Heart right ventricle (tissue), 16 donors: ENCODE measurements around the gene SLC35B2. TPM values are rescaled to one million over a fixed set of nuclear protein-coding genes. Genes with fewer than 3 reads are reported as not detected.

Experiments used
- ATAC-seq, 8 donors: fragments of 200-7000 bp; cut with Tn5 transposase; one replicate each; pipeline ENCODE4 v1.9.1; 2020; ENCODE audit warnings: mild to moderate bottlenecking in 8 of 8, moderate library complexity in 8 of 8, moderate number of reproducible peaks in 1 of 8
- DNase-seq, 2 donors: peaks; one replicate each; pipeline ENCODE4 v3.0.0-alpha.2; 2020
- H3K27ac ChIP-seq, 10 donors: fragments of 200-600 bp; sonication (generic) in 2 of 10; one replicate each; pipeline versions ENCODE4 v1.5.0 to v1.8.0; 2020 to 2022; ENCODE audit warnings: mild to moderate bottlenecking in 3 of 10
- H3K27me3 ChIP-seq, 7 donors: fragments of 200-600 bp; one replicate each; pipeline ENCODE4 v1.8.0; 2021 to 2022; ENCODE audit warnings: mild to moderate bottlenecking in 2 of 7
- H3K36me3 ChIP-seq, 9 donors: fragments of 200-600 bp; sonication (generic) in 1 of 9; one replicate each; pipeline versions ENCODE4 v1.5.0 to v1.8.0; 2020 to 2022; ENCODE audit warnings: mild to moderate bottlenecking in 2 of 9
- H3K4me1 ChIP-seq, 9 donors: fragments of 200-600 bp; sonication (generic) in 1 of 9; one replicate each; pipeline versions ENCODE4 v1.5.0 to v1.8.0; 2020 to 2022; ENCODE audit warnings: mild to moderate bottlenecking in 4 of 9
- H3K4me3 ChIP-seq, 10 donors: fragments of 200-600 bp; sonication (generic) in 2 of 10; one replicate each; pipeline versions ENCODE4 v1.5.0 to v1.8.0; 2020 to 2022; ENCODE audit warnings: mild to moderate bottlenecking in 7 of 10, moderate library complexity in 2 of 10
- H3K9me3 ChIP-seq, 11 donors: fragments of 200-600 bp in 10 of 11; sonication (generic) in 2 of 11; one replicate each; pipeline versions ENCODE4 v1.5.0 to v1.8.0; 2013 to 2022; ENCODE audit warnings: mild to moderate bottlenecking in 2 of 11, control low read depth in 1 of 11, moderate library complexity in 1 of 11
- WGBS, 2 donors: extraction: QIAGEN DNeasy Blood & Tissue Kit; methylation state at CpG; one replicate each; pipeline ENCODE4 v1.1.7; 2013; ENCODE audit warnings: inconsistent platforms in 1 of 2; 5-methylcytosine and 5-hydroxymethylcytosine counted together
- intact Hi-C, 10 donors: fragments of 100-400 bp; cut with DNase I; formaldehyde crosslinking; loops; one replicate each; pipeline versions ENCODE4 v1.11.1 to v1.14.2; 2022
- long read RNA-seq, 3 donors: library from polyadenylated mRNA; unstranded; transcript quantifications; one replicate each; pipeline ENCODE4 v2.0.0, GENCODE V29; 2020 to 2021
- polyA plus RNA-seq, 2 donors: library from polyadenylated mRNA; stranded (reverse); fragments of 200-250 nt; gene quantifications; one replicate each; pipeline ENCODE4 v1.2.3, GENCODE V29; 2013
- total RNA-seq, 10 donors: library from RNA; stranded (reverse); fragmentation: NEBNext Ultra II Directional in 3 of 10; extraction: Animal tissue kit (Norgen Biotek cat#: 25700) in 3 of 10; gene quantifications; one replicate each; pipeline versions ENCODE4 v1.2.1 to v1.2.4, GENCODE V29; 2021 to 2023
- TF ChIP-seq, protein P1 (sequence below), 9 donors: fragments of 200-600 bp; sonication (generic) in 2 of 9; IDR thresholded peaks; one replicate each; pipeline versions ENCODE4 v1.5.0 to v1.8.0; 2021 to 2022; ENCODE audit warnings: antibody characterized with exemption in 9 of 9, mild to moderate bottlenecking in 5 of 9, moderate library complexity in 1 of 9
- donor health status: Arrhythmogenic right ventricular cardiomyopathy.
- donor health status: ischemic (EF 13 %, LVEDD 7.1; RV severe dilation, severe dysfunction).
- donor health status: healthy with polysubstance abuse.
- donor health status: DM: no; HTN: yes; CAD: no.
- donor health status: DM: no; HTN: no; CAD: no.
- donor health status: ischemic (EF 25% LVEDD 6.9; RV normal size, moderate dysfunction).
- donor health status: ischemic (EF 25% LVEDD 5.7; RV mildly dilated, moderate dysfunction).
- donor health status: healthy.
- donor health status: DM: yes; HTN: yes; CAD: no.
- donor health status: Ischemic cardiomyopathy.
- donor health status: ischemic (EF 35%, LVEDD 5.7; RV mildly dilated, moderate dysfunction).
- donor health status: nonischemic (EF 11% LVEDD 7.7; RV severe dilation, severe dysfunction).
- donor health status: DM: yes; HTN: yes; CAD: no.
- donor health status: PGD.
- donor health status: ischemic (EF 29% LVEDD 5.4; RV normal size, mild dysfunction).
- donor health status: nonischemic (EF 23%, LVEDD 6.1; RV moderate dilation, normal function).

SLC35B2 gene, protein sequence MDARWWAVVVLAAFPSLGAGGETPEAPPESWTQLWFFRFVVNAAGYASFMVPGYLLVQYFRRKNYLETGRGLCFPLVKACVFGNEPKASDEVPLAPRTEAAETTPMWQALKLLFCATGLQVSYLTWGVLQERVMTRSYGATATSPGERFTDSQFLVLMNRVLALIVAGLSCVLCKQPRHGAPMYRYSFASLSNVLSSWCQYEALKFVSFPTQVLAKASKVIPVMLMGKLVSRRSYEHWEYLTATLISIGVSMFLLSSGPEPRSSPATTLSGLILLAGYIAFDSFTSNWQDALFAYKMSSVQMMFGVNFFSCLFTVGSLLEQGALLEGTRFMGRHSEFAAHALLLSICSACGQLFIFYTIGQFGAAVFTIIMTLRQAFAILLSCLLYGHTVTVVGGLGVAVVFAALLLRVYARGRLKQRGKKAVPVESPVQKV
- total RNA-seq (10 to 100 TPM; 19.4 to 29.8 (median 23.7) TPM), polyA plus RNA-seq (10 to 100 TPM in 1 of 2 donors, 1 to 10 TPM in 1; 9.1 to 27.2 TPM)
- long read RNA-seq, donor 1, transcript SLC35B2-202 (4 exons, 2,043 nt) = major isoform, 82 of 92 reads
- long read RNA-seq, donor 1, partial matches to known transcripts = 3 of 92 reads
- long read RNA-seq, donor 1, other reads (novel, unspliced or antisense) = 4 of 92 reads
- long read RNA-seq, donor 2, transcript SLC35B2-202 (4 exons, 2,043 nt) = major isoform, 93 of 115 reads
- long read RNA-seq, donor 2, transcript SLC35B2-201 (3 exons, 1,898 nt) = minor isoform, 6 of 115 reads
- long read RNA-seq, donor 2, partial matches to known transcripts = 3 of 115 reads
- long read RNA-seq, donor 2, other reads (novel, unspliced or antisense) = 13 of 115 reads
- long read RNA-seq, donor 3, transcript SLC35B2-202 (4 exons, 2,043 nt) = major isoform, 136 of 158 reads
- long read RNA-seq, donor 3, transcript SLC35B2-201 (3 exons, 1,898 nt) = minor isoform, 6 of 158 reads
- long read RNA-seq, donor 3, partial matches to known transcripts = 4 of 158 reads
- long read RNA-seq, donor 3, other reads (novel, unspliced or antisense) = 9 of 158 reads

DNA sequence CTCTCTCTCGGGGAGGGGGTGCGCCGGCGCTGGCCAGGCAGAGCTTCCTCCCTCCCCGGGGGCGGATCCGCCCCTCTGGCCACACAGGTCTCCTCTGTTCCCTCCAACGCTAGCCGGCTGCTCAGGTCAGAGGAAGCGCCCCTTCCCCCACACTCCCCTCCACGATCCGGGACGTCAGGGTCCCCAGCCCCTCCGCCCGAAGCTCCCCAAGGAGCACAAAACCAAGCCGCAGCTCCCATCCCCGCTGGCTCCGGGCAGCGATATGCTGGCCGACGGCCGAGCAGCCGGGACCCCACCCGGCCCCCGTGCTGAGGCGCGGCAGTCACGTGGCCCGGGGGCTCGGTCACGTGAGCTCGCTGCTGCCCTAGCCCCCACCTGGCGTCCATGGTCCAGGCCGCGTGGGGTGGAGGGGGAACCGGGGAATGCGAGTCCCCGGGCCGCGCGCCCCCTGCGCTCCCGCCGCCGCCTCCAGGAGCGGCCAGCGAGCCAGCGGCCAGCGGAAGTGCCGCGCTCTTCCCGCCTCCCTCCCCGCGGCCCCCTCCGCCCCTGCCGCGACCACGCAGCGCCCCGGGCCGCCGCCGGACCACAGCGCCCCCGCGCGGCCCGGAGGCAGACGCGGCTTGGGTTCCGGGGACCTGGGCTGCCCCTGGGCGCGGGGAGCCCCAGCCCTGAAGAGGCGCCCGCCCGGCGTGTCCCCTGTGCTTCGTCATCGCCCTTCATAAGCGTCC lies at the start of gene SLC35B2:
Gene SLC35B2 (minus strand): TSS at position 504 of the 728 bp plus-strand sequence. CDS start 118 bp downstream, at position 386.
- H3K27me3 ChIP-seq = no peaks in the 10 kb centered on the region
- TF ChIP-seq, protein P1, sequence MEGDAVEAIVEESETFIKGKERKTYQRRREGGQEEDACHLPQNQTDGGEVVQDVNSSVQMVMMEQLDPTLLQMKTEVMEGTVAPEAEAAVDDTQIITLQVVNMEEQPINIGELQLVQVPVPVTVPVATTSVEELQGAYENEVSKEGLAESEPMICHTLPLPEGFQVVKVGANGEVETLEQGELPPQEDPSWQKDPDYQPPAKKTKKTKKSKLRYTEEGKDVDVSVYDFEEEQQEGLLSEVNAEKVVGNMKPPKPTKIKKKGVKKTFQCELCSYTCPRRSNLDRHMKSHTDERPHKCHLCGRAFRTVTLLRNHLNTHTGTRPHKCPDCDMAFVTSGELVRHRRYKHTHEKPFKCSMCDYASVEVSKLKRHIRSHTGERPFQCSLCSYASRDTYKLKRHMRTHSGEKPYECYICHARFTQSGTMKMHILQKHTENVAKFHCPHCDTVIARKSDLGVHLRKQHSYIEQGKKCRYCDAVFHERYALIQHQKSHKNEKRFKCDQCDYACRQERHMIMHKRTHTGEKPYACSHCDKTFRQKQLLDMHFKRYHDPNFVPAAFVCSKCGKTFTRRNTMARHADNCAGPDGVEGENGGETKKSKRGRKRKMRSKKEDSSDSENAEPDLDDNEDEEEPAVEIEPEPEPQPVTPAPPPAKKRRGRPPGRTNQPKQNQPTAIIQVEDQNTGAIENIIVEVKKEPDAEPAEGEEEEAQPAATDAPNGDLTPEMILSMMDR (IDR thresholded peaks at IDR 0.05) = peak; percentile 55 to 94 (median 80)
- no peaks in the 10 kb centered on the region for H3K9me3 ChIP-seq
- peak within 1 kb of the TSS; percentile 87 to 98 (median 96) for H3K27ac ChIP-seq
- H3K4me3 ChIP-seq = peak within 1 kb of the TSS; percentile 80 to 100 (median 98)
- H3K4me1 ChIP-seq = peaks cover 11 to 58% (median 22%) of the 10 kb centered on the region in 9 donors
- DNase-seq = peak; percentile 68 to 70
- H3K36me3 ChIP-seq = peaks cover 0 to 75% (median 30%) of the 10 kb centered on the region in 9 donors
- ATAC-seq = peak; percentile 66 to 89 (median 76)
- 0 to 1% methylated on average over 63 to 80 of the region's 80 CpGs for WGBS, 2 donors
- intact Hi-C loops = loop anchor here in 4 of 10 donors (2.0 to 10.0 kb wide), 4 partner anchors 36 to 162 kb away; no protein-coding TSS in a partner anchor

DNA sequence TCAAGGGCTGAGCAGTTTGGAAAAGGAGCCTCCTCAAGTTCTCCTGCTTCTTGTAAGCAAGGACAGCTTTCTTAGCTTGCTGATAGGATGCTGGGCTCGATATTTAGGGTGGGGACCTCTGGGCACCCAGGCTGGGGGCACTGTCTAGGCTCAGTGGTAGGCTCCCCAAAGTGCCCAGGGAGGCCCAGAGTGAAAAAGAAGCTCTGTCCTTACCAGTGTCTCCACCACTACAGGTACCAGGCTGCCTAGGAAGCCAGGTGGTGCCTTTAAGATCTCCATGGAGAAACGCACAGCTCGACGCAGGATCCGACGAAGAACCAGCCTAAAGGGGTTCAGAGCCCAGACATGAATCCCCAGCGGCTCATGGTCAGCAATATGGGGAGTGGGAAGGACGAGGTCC lies 49.4 kb upstream of the SLC35B2 start:
- DNase-seq (no peak), ATAC-seq (no peak)
- 93 to 95% methylated on average over 8 of the region's 8 CpGs for WGBS, 2 donors
- Histone ChIP-seq H3K4me1 (peaks cover 0 to 20% (median 4%) of the 10 kb centered on the region in 9 donors), H3K4me3 (no peak overlapping the region), H3K27ac (no peak overlapping the region), H3K9me3 (no peaks in the 10 kb centered on the region), H3K27me3 (no peaks in the 10 kb centered on the region), H3K36me3 (peaks cover 0 to 100% (median 78%) of the 10 kb centered on the region in 9 donors)
- intact Hi-C loops = loop anchor here in 1 of 10 donors (5.0 kb wide), 1 partner anchor 39 kb away; the partner anchor contains the start of gene NFKBIE
- TF ChIP-seq, protein P1 (IDR thresholded peaks at IDR 0.05) = no peak

DNA sequence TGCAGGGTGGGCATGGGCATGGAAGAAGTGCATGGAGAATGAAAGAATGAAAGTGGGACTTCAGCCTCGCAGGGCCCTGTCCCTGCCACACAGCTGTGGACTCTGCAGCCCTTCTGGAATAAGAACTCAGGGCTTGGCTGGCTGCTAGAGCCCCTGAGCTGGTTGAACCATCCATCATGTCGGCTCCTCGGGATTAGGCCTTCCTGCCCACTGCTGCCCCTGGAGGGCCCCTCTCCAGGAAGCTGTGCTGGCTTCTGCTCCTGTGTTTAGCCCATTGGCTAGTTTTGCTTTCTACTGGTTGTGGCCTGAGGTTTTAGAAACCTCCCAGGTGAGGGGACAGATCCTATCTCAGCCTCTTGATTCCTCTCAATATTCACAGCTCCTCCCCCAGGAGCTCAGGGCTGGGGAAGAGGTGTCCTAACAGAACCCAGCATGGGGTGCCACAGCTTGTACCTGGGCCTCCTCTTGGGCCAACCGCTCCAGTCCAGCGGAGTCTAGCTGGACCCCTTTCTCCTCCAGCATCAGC lies 47.9 kb upstream of the SLC35B2 start:
- TF ChIP-seq, protein P1 (IDR thresholded peaks at IDR 0.05) = no peak
- intact Hi-C loops = loop anchor here in 1 of 10 donors (5.0 kb wide), 1 partner anchor 38 kb away; the partner anchor contains the start of gene NFKBIE
- Histone ChIP-seq H3K9me3 (no peaks in the 10 kb centered on the region), H3K36me3 (peaks cover 0 to 100% (median 73%) of the 10 kb centered on the region in 9 donors), H3K4me1 (peaks cover 0 to 16% (median 4%) of the 10 kb centered on the region in 9 donors), H3K27me3 (no peaks in the 10 kb centered on the region), H3K27ac (no peak overlapping the region), H3K4me3 (no peak overlapping the region)
- no peak for ATAC-seq
- WGBS, 2 donors = 89 to 90% methylated on average over 5 of the region's 5 CpGs
- no peak for DNase-seq
